ENCODE data around the gene FUCA2.
"Not testable (repeated sequence)": the region's sequence is repeated elsewhere in the genome, so short reads cannot be mapped to it uniquely, and the experiment has no call there.

The FUCA2 gene

DNA sequence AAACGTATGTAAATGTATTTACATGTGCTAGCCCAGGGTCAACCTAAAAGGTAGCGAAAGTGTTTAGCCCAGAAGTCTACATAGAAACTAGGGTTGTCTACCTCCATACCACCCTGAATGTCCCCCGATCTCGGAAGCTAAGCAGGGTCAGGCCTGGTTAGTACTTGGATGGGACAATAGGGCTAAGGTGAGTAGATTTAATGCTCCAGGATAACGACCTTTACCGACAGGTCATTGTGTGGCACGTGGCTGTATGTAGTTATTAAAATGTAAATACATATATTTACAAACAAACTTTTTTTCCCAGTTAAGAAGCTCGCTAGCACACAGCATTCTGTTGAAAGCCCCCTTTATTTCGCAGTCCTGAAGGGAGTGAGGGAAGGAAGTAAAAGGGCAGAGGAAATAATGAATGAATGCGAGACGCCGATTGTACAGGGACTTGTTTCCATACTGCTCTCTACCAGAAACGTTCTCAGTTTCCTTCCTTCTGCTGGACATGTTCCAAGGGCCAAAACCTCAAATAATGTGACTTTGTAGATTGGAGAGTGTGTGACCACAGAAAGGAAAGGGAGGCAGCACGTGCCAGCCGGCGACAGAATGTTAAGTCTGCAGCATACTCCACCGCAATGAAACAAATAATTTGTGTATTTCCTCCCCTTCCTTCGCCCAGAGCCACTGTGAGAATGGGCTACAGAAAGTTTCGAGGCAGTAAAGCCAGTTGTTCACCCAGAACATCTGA is 61.6 kb downstream of the FUCA2 start:
- peak; percentile 10 for ATAC-seq
- H3K4me3 Mint-ChIP-seq = peak overlapping the region; percentile 94
- no peaks in the 10 kb centered on the region for H3K9me3 Mint-ChIP-seq
- H3K36me3 Mint-ChIP-seq (ENCODE audit: low read depth) = peaks cover 31% of the 10 kb centered on the region
- DNase-seq = peak; percentile 35
- H3K4me1 Mint-ChIP-seq = peaks cover 42% of the 10 kb centered on the region
- H3K27ac Mint-ChIP-seq = peak overlapping the region; percentile 99
- no peaks in the 10 kb centered on the region for H3K27me3 Mint-ChIP-seq

DNA sequence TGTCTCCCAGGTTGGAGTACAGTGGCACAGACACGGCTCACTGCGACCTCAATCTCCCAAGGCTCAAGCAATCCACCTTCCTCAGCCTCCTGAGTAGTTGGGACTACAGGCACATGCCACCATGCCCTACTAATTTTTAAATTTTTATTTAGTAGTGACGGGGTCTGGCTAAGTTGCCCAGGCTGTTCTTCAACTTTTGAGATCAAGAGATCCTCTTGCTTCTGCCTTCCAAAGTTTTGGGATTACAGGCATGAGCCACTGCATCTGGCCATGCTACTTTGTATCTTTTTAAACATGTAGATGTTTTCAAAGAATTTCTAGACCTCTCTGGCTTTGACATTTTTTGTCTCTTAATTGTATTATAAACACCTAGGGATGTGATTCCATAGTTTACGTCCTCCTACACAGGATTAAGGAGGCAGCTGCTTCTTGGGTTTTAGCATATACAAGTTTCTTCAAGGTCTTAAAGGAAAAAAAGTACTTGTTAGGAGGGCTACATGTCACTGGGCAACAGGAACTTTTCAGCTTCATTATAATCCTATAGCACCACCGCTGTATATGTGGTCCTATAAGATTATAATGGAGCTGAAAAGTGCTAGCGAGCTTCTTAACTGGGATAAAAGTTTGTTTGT is 62.3 kb downstream of the FUCA2 start:
- H3K9me3 Mint-ChIP-seq = no peaks in the 10 kb centered on the region
- ATAC-seq (no peak), DNase-seq (no peak)
- peak overlapping the region; percentile 99 for H3K27ac Mint-ChIP-seq
- peaks cover 40% of the 10 kb centered on the region for H3K4me1 Mint-ChIP-seq
- H3K4me3 Mint-ChIP-seq = peak overlapping the region; percentile 94
- no peaks in the 10 kb centered on the region for H3K27me3 Mint-ChIP-seq
- peaks cover 32% of the 10 kb centered on the region for H3K36me3 Mint-ChIP-seq (ENCODE audit: low read depth)

DNA sequence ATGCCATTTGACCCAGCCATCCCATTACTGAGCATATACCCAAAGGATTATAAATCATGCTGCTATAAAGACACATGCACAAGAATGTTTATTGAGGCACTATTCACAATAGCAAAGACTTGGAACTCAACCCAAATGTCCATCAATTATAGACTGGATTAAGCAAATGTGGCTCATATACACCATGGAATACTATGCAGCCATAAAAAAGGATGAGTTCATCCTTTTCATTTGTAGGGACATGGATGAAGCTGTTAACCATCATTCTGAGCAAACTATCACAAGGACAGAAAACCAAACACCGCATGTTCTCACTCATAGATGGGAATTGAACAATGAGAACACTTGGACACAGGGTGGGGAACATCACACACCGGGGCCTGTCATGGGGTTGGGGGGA is 63.7 kb downstream of the FUCA2 start:
- not testable (repeated sequence) for H3K27me3 Mint-ChIP-seq, DNase-seq, H3K9me3 Mint-ChIP-seq, ATAC-seq
- H3K4me3 Mint-ChIP-seq = peak overlapping the region; percentile 34
- peaks cover 40% of the 10 kb centered on the region for H3K4me1 Mint-ChIP-seq
- peak overlapping the region; percentile 56 for H3K27ac Mint-ChIP-seq
- peaks cover 38% of the 10 kb centered on the region for H3K36me3 Mint-ChIP-seq (ENCODE audit: low read depth)
